ENCODE measurements around the gene DGKI.

Gene DGKI

GRCh38 chr7:137692399-137692798, 154.4 kb downstream of the DGKI start:
- Histone ChIP-seq H3K9me3 (replicated peaks in 1 of 2; ENCODE audit: control insufficient read depth in 2 of 2, insufficient read depth in 1 of 2, low read depth in 1 of 2, low read length in 2 of 2) (no peaks in the 10 kb centered on the region), H3K79me1 (ENCODE audit: low read depth, low read length) (no peaks in the 10 kb centered on the region), H2AK5ac (ENCODE audit: low read depth, low read length) (no peak overlapping the region), H2BK12ac (ENCODE audit: low read length) (no peak overlapping the region), H3K4me1 (ENCODE audit: control insufficient read depth in 2 of 2, insufficient read depth in 1 of 2, low read depth in 1 of 2, low read length in 2 of 2) (peaks cover 0 to 4% of the 10 kb centered on the region in 2 donors), H2BK5ac (ENCODE audit: low read length) (no peak overlapping the region), H2BK120ac (ENCODE audit: low read depth, low read length) (no peak overlapping the region), H4K91ac (ENCODE audit: low read depth, low read length, poor library complexity) (no peak overlapping the region), H3K14ac (ENCODE audit: low read length) (no peak overlapping the region), H3K18ac (ENCODE audit: low read length) (no peak overlapping the region), H3K4me2 (ENCODE audit: insufficient read depth, low read length, poor library complexity, severe bottlenecking) (no peak overlapping the region), H3K27me3 (ENCODE audit: control insufficient read depth in 3 of 3, insufficient read depth in 3 of 3, low read depth in 1 of 3, low read length in 3 of 3) (no peaks in the 10 kb centered on the region), H2AFZ (ENCODE audit: low read length) (no peak overlapping the region), H3K23ac (ENCODE audit: low read depth, low read length, poor library complexity) (no peak overlapping the region), H3K4ac (ENCODE audit: low read length) (no peak overlapping the region), H2BK15ac (ENCODE audit: low read length) (no peak overlapping the region), H3K27ac (replicated peaks; ENCODE audit: low read length) (no peak overlapping the region), H4K8ac (ENCODE audit: low read depth, low read length) (no peak overlapping the region), H3K4me3 (ENCODE audit: low read length in 2 of 2) (no peak overlapping the region), H3K36me3 (replicated peaks in 1 of 2; ENCODE audit: control insufficient read depth in 2 of 2, insufficient read depth in 2 of 2, low read length in 2 of 2) (no peaks in the 10 kb centered on the region), H3K9ac (ENCODE audit: low read depth, low read length, poor library complexity) (no peak overlapping the region)
- DNase-seq (ENCODE audit: low spot score), result no peak
- no CpG with 5 or more reads among the region's 4 CpGs for WGBS, 2 donors (ENCODE audit: extremely low coverage in 2 of 2, insufficient read length in 2 of 2, insufficient replicate concordance in 1 of 2)

- DNase-seq (ENCODE audit: low spot score), result no peak
- H2BK120ac ChIP-seq (ENCODE audit: low read depth, low read length), result no peak overlapping the region
- H3K36me3 ChIP-seq (replicated peaks in 1 of 2; ENCODE audit: control insufficient read depth in 2 of 2, insufficient read depth in 2 of 2, low read length in 2 of 2), result no peaks in the 10 kb centered on the region
- no peak overlapping the region for H2AK5ac ChIP-seq (ENCODE audit: low read depth, low read length)
- no peak overlapping the region for H2BK5ac ChIP-seq (ENCODE audit: low read length)
- WGBS, 2 donors (ENCODE audit: extremely low coverage in 2 of 2, insufficient read length in 2 of 2, insufficient replicate concordance in 1 of 2), result no CpG with 5 or more reads among the region's 3 CpGs
- H2BK12ac ChIP-seq (ENCODE audit: low read length), result no peak overlapping the region
- H3K4ac ChIP-seq (ENCODE audit: low read length), result no peak overlapping the region
- no peak overlapping the region for H4K91ac ChIP-seq (ENCODE audit: low read depth, low read length, poor library complexity)
- H2AFZ ChIP-seq (ENCODE audit: low read length), result no peak overlapping the region
- no peak overlapping the region for H3K4me3 ChIP-seq (ENCODE audit: low read length in 2 of 2)
- H2BK15ac ChIP-seq (ENCODE audit: low read length), result no peak overlapping the region
- no peak overlapping the region for H3K23ac ChIP-seq (ENCODE audit: low read depth, low read length, poor library complexity)
- peaks cover 0 to 4% of the 10 kb centered on the region in 2 donors for H3K4me1 ChIP-seq (ENCODE audit: control insufficient read depth in 2 of 2, insufficient read depth in 1 of 2, low read depth in 1 of 2, low read length in 2 of 2)
- no peak overlapping the region for H3K14ac ChIP-seq (ENCODE audit: low read length)
- no peaks in the 10 kb centered on the region for H3K79me1 ChIP-seq (ENCODE audit: low read depth, low read length)
- no peak overlapping the region for H3K9ac ChIP-seq (ENCODE audit: low read depth, low read length, poor library complexity)
- H3K18ac ChIP-seq (ENCODE audit: low read length), result no peak overlapping the region
- no peaks in the 10 kb centered on the region for H3K27me3 ChIP-seq (ENCODE audit: control insufficient read depth in 3 of 3, insufficient read depth in 3 of 3, low read depth in 1 of 3, low read length in 3 of 3)
- no peak overlapping the region for H4K8ac ChIP-seq (ENCODE audit: low read depth, low read length)
- no peak overlapping the region for H3K4me2 ChIP-seq (ENCODE audit: insufficient read depth, low read length, poor library complexity, severe bottlenecking)
- H3K27ac ChIP-seq (replicated peaks; ENCODE audit: low read length), result no peak overlapping the region
- H3K9me3 ChIP-seq (replicated peaks in 1 of 2; ENCODE audit: control insufficient read depth in 2 of 2, insufficient read depth in 1 of 2, low read depth in 1 of 2, low read length in 2 of 2), result no peaks in the 10 kb centered on the region
Measured at GRCh38 chr7:137691566-137691965, 155.2 kb downstream of the DGKI start.

- no peak overlapping the region for H2BK15ac ChIP-seq (ENCODE audit: low read length)
- peaks cover 0 to 2% of the 10 kb centered on the region in 2 donors for H3K4me1 ChIP-seq (ENCODE audit: control insufficient read depth in 2 of 2, insufficient read depth in 1 of 2, low read depth in 1 of 2, low read length in 2 of 2)
- H3K36me3 ChIP-seq (replicated peaks in 1 of 2; ENCODE audit: control insufficient read depth in 2 of 2, insufficient read depth in 2 of 2, low read length in 2 of 2), result no peaks in the 10 kb centered on the region
- no peak overlapping the region for H2AK5ac ChIP-seq (ENCODE audit: low read depth, low read length)
- no peak overlapping the region for H2AFZ ChIP-seq (ENCODE audit: low read length)
- H4K8ac ChIP-seq (ENCODE audit: low read depth, low read length), result no peak overlapping the region
- no peak overlapping the region for H4K91ac ChIP-seq (ENCODE audit: low read depth, low read length, poor library complexity)
- H3K4ac ChIP-seq (ENCODE audit: low read length), result no peak overlapping the region
- H3K18ac ChIP-seq (ENCODE audit: low read length), result no peak overlapping the region
- H3K27me3 ChIP-seq (ENCODE audit: control insufficient read depth in 3 of 3, insufficient read depth in 3 of 3, low read depth in 1 of 3, low read length in 3 of 3), result no peaks in the 10 kb centered on the region
- no peak for DNase-seq (ENCODE audit: low spot score)
- H3K27ac ChIP-seq (replicated peaks; ENCODE audit: low read length), result no peak overlapping the region
- no CpG with 5 or more reads among the region's 4 CpGs for WGBS, 2 donors (ENCODE audit: extremely low coverage in 2 of 2, insufficient read length in 2 of 2, insufficient replicate concordance in 1 of 2)
- no peak overlapping the region for H3K23ac ChIP-seq (ENCODE audit: low read depth, low read length, poor library complexity)
- H2BK12ac ChIP-seq (ENCODE audit: low read length), result no peak overlapping the region
- H3K9me3 ChIP-seq (replicated peaks in 1 of 2; ENCODE audit: control insufficient read depth in 2 of 2, insufficient read depth in 1 of 2, low read depth in 1 of 2, low read length in 2 of 2), result no peaks in the 10 kb centered on the region
- H3K4me2 ChIP-seq (ENCODE audit: insufficient read depth, low read length, poor library complexity, severe bottlenecking), result no peak overlapping the region
- H2BK120ac ChIP-seq (ENCODE audit: low read depth, low read length), result no peak overlapping the region
- H3K79me1 ChIP-seq (ENCODE audit: low read depth, low read length), result no peaks in the 10 kb centered on the region
- H2BK5ac ChIP-seq (ENCODE audit: low read length), result no peak overlapping the region
- H3K4me3 ChIP-seq (ENCODE audit: low read length in 2 of 2), result no peak overlapping the region
- no peak overlapping the region for H3K14ac ChIP-seq (ENCODE audit: low read length)
- no peak overlapping the region for H3K9ac ChIP-seq (ENCODE audit: low read depth, low read length, poor library complexity)
Measured at GRCh38 chr7:137690635-137691034, 156.1 kb downstream of the DGKI start.

- no peak overlapping the region for H2BK5ac ChIP-seq (ENCODE audit: low read length)
- no peak overlapping the region for H3K4ac ChIP-seq (ENCODE audit: low read length)
- no peak overlapping the region for H4K8ac ChIP-seq (ENCODE audit: low read depth, low read length)
- H3K4me3 ChIP-seq (ENCODE audit: low read length in 2 of 2), result no peak overlapping the region
- H3K23ac ChIP-seq (ENCODE audit: low read depth, low read length, poor library complexity), result no peak overlapping the region
- no peak overlapping the region for H2BK12ac ChIP-seq (ENCODE audit: low read length)
- no peaks in the 10 kb centered on the region for H3K79me1 ChIP-seq (ENCODE audit: low read depth, low read length)
- H2BK120ac ChIP-seq (ENCODE audit: low read depth, low read length), result no peak overlapping the region
- H3K9me3 ChIP-seq (replicated peaks in 1 of 2; ENCODE audit: control insufficient read depth in 2 of 2, insufficient read depth in 1 of 2, low read depth in 1 of 2, low read length in 2 of 2), result no peaks in the 10 kb centered on the region
- H2AK5ac ChIP-seq (ENCODE audit: low read depth, low read length), result no peak overlapping the region
- no peak for DNase-seq (ENCODE audit: low spot score)
- no peaks in the 10 kb centered on the region for H3K36me3 ChIP-seq (replicated peaks in 1 of 2; ENCODE audit: control insufficient read depth in 2 of 2, insufficient read depth in 2 of 2, low read length in 2 of 2)
- no peak overlapping the region for H3K4me2 ChIP-seq (ENCODE audit: insufficient read depth, low read length, poor library complexity, severe bottlenecking)
- no peak overlapping the region for H3K18ac ChIP-seq (ENCODE audit: low read length)
- H3K27ac ChIP-seq (replicated peaks; ENCODE audit: low read length), result no peak overlapping the region
- H3K27me3 ChIP-seq (ENCODE audit: control insufficient read depth in 3 of 3, insufficient read depth in 3 of 3, low read depth in 1 of 3, low read length in 3 of 3), result no peaks in the 10 kb centered on the region
- no peak overlapping the region for H4K91ac ChIP-seq (ENCODE audit: low read depth, low read length, poor library complexity)
- no CpG with 5 or more reads among the region's 2 CpGs for WGBS, 2 donors (ENCODE audit: extremely low coverage in 2 of 2, insufficient read length in 2 of 2, insufficient replicate concordance in 1 of 2)
- peaks cover 0 to 2% of the 10 kb centered on the region in 2 donors for H3K4me1 ChIP-seq (ENCODE audit: control insufficient read depth in 2 of 2, insufficient read depth in 1 of 2, low read depth in 1 of 2, low read length in 2 of 2)
- H2AFZ ChIP-seq (ENCODE audit: low read length), result no peak overlapping the region
- no peak overlapping the region for H2BK15ac ChIP-seq (ENCODE audit: low read length)
- H3K14ac ChIP-seq (ENCODE audit: low read length), result no peak overlapping the region
- H3K9ac ChIP-seq (ENCODE audit: low read depth, low read length, poor library complexity), result no peak overlapping the region
Measured at GRCh38 chr7:137689761-137690160, 157.0 kb downstream of the DGKI start.

Data from neuronal stem cell (in vitro differentiated cells).